Calu3 (cell line): ENCODE measurements around the gene SRSF10. TPM values are rescaled to one million over a fixed set of nuclear protein-coding genes. Genes with fewer than 3 reads are reported as not detected.
A peak's percentile ranks its signal among the peaks of the same experiment; 100 is the strongest.
"Not testable (repeated sequence)": the region's sequence is repeated elsewhere in the genome, so short reads cannot be mapped to it uniquely, and the experiment has no call there.

Experiments
- BruUV-seq: library from RNA; stranded (reverse); fragments of 400-500 nt; replicated peaks from 2 replicates; lab custom pipeline; 2021; lab: Mats Ljungman, UMichigan
- CTCF ChIA-PET: fragments of 300-600 bp; sonication (Branson Sonifier 250); formaldehyde crosslinking; loops from one replicate; lab custom pipeline; 2022; ENCODE audit warnings: antibody characterized with exemption; lab: Charles Lee
- DNase-seq: peaks from one replicate; pipeline ENCODE4 v3.0.0; 2022
- H3K27ac Mint-ChIP-seq: one replicate; pipeline ENCODE4 v1.8.0; 2022; ENCODE audit warnings: mixed read lengths; ENCODE audit not compliant: unreplicated experiment
- H3K27me3 Mint-ChIP-seq: one replicate; pipeline ENCODE4 v1.8.0; 2022; ENCODE audit warnings: mixed read lengths; ENCODE audit not compliant: unreplicated experiment
- H3K36me3 Mint-ChIP-seq: one replicate; pipeline ENCODE4 v1.8.0; 2022; ENCODE audit warnings: mild to moderate bottlenecking, moderate library complexity, mixed read lengths; ENCODE audit not compliant: insufficient read depth, unreplicated experiment
- H3K4me1 Mint-ChIP-seq: one replicate; pipeline ENCODE4 v1.8.0; 2022; ENCODE audit warnings: mild to moderate bottlenecking, low read depth, mixed read lengths; ENCODE audit not compliant: unreplicated experiment
- H3K4me3 Mint-ChIP-seq: one replicate; pipeline ENCODE4 v1.8.0; 2022; ENCODE audit warnings: mild to moderate bottlenecking, low read depth, moderate library complexity, mixed read lengths; ENCODE audit not compliant: unreplicated experiment
- H3K9me3 Mint-ChIP-seq: one replicate; pipeline ENCODE4 v1.8.0; 2022; ENCODE audit warnings: low read depth, mixed read lengths; ENCODE audit not compliant: unreplicated experiment
- CTCF ChIP-seq: fragments of 200-600 bp; IDR thresholded peaks from one replicate; pipeline ENCODE4 v1.8.0; 2022; ENCODE audit warnings: antibody characterized with exemption; ENCODE audit not compliant: unreplicated experiment
- intact Hi-C: fragments of 100-400 bp; cut with micrococcal nuclease; formaldehyde crosslinking; loops from one replicate; pipeline ENCODE4 v1.10.0; 2022; ENCODE audit not compliant: unreplicated experiment
- total RNA-seq: library from RNA; stranded (reverse); gene quantifications from 2 replicates; pipeline ENCODE4 v1.2.3, GENCODE V29; 2022

Gene SRSF10
- total RNA-seq, 1 experiment from 2014 or later: 121 TPM

DNA sequence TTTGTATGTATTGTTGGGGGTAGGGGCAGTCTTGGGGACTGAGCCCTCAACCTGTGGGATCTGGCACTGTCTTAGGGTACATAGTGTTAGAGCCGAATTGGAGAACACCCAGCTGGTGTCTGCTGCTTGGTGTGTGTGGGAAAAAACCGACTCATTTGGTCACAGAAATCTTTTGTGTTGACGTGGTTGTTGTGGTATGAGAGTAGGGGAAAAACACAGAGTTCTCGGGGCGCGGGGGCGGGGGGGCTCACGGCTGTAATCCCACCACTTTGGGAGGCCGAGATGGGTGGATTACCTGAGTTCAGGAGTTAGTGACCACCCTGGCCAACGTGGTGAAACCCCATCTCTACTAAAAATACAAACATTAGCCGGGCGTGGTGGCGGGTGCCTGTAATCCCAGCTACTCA, 15.3 kb upstream of the SRSF10 start:
- H3K36me3 Mint-ChIP-seq: no peaks in the 10 kb centered on the region
- BruUV-seq: no TSS peak
- H3K4me3 Mint-ChIP-seq: no peak overlapping the region
- no peaks in the 10 kb centered on the region for H3K27me3 Mint-ChIP-seq
- TF ChIP-seq CTCF: no peak
- no peak for DNase-seq
- intact Hi-C loops: no loop called here
- no peak overlapping the region for H3K27ac Mint-ChIP-seq
- no peaks in the 10 kb centered on the region for H3K9me3 Mint-ChIP-seq
- CTCF ChIA-PET: no interaction called here
- H3K4me1 Mint-ChIP-seq: peaks cover 8% of the 10 kb centered on the region

- H3K4me1 Mint-ChIP-seq, intact Hi-C loops, BruUV-seq, H3K4me3 Mint-ChIP-seq, CTCF ChIA-PET, DNase-seq, H3K9me3 Mint-ChIP-seq, H3K36me3 Mint-ChIP-seq, H3K27ac Mint-ChIP-seq, H3K27me3 Mint-ChIP-seq: not testable (repeated sequence)
Measured at GRCh38 chr1:23992011-23992410, 11.9 kb upstream of the SRSF10 start.

DNA sequence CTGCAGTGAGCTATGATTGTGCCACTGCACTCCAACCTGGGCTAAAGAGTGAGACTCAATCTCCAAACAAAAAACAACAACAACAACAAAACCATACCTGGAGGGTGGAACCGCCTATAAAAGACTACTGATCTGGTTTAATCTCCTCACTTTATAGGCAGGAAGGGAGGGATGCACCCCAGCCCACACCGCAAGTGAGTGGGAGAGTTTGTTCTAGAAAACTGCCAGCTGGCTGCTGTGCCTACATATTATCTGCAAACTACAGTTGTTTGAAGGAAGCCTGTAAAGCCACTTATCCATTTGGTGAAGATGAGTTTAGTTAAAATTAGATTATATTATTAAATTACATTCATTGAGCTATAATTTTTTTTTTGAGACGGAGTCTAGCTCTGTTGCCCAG, 9.1 kb upstream of the SRSF10 start:
- no TSS peak for BruUV-seq
- no peaks in the 10 kb centered on the region for H3K36me3 Mint-ChIP-seq
- H3K4me3 Mint-ChIP-seq: no peak overlapping the region
- intact Hi-C loops: no loop called here
- no peak for TF ChIP-seq CTCF
- no peaks in the 10 kb centered on the region for H3K9me3 Mint-ChIP-seq
- DNase-seq: no peak
- H3K27me3 Mint-ChIP-seq: no peaks in the 10 kb centered on the region
- no peak overlapping the region for H3K27ac Mint-ChIP-seq
- CTCF ChIA-PET: interaction anchor here (0.6 kb wide), 1 partner anchor 1250 kb away, joined by 3 read pairs; no protein-coding TSS in a partner anchor
- peaks cover 1% of the 10 kb centered on the region for H3K4me1 Mint-ChIP-seq

- H3K4me3 Mint-ChIP-seq, BruUV-seq, H3K27me3 Mint-ChIP-seq, H3K9me3 Mint-ChIP-seq, H3K27ac Mint-ChIP-seq, DNase-seq, H3K36me3 Mint-ChIP-seq, intact Hi-C loops: not testable (repeated sequence)
- peaks cover 10% of the 10 kb centered on the region for H3K4me1 Mint-ChIP-seq
- CTCF ChIA-PET: interaction anchor here (1.0 kb wide), 1 partner anchor 23 kb away, joined by 3 read pairs; no protein-coding TSS in a partner anchor
Measured at GRCh38 chr1:23987038-23987437, 6.9 kb upstream of the SRSF10 start.

GRCh38 chr1:23984417-23985186, 4.5 kb upstream of the SRSF10 start:
- DNase-seq: peak; percentile 42
- Mint-ChIP-seq H3K27ac (no peak overlapping the region), H3K27me3 (no peaks in the 10 kb centered on the region), H3K4me1 (peaks cover 10% of the 10 kb centered on the region), H3K36me3 (peaks cover 13% of the 10 kb centered on the region), H3K9me3 (no peaks in the 10 kb centered on the region), H3K4me3 (no peak overlapping the region)
- TF ChIP-seq CTCF: no peak
- BruUV-seq: no TSS peak
- CTCF ChIA-PET: no interaction called here
- intact Hi-C loops: no loop called here
